Body of pancreas (tissue), 4 donors: ENCODE data around the gene CPSF2. TPM values are rescaled to one million over a fixed set of nuclear protein-coding genes. Genes with fewer than 3 reads are reported as not detected.
"Not testable (repeated sequence)": the region's sequence is repeated elsewhere in the genome, so short reads cannot be mapped to it uniquely, and the experiment has no call there.

Source experiments
- ATAC-seq: fragments of 150-250 bp; one replicate; pipeline ENCODE4 v1.9.1; 2016
- DNase-seq, 4 donors: peaks; one replicate each; pipeline ENCODE4 v3.0.0-alpha.2; 2019
- H3K27ac ChIP-seq, 4 donors: fragments of 200-600 bp; sonication (generic); 1 replicate in 3 of 4; 2 replicates in 1 of 4; pipeline versions ENCODE4 v1.5.1 to v1.6.1; 2016 to 2019; ENCODE audit warnings: mild to moderate bottlenecking in 1 of 4, mixed read lengths in 1 of 4, moderate library complexity in 1 of 4
- H3K27me3 ChIP-seq, 2 donors: fragments of 200-600 bp; sonication (generic); one replicate each; pipeline ENCODE4 v1.6.0; 2016; ENCODE audit warnings: mild to moderate bottlenecking in 1 of 2
- H3K36me3 ChIP-seq, 2 donors: fragments of 200-600 bp; sonication (generic); replicated peaks in 1 of 2; 2 replicates each; pipeline ENCODE4 v1.5.1; 2016; ENCODE audit warnings: low read depth in 2 of 2; ENCODE audit not compliant: insufficient read depth in 1 of 2
- H3K4me1 ChIP-seq: fragments of 200-600 bp; sonication (generic); one replicate; pipeline ENCODE4 v1.6.0; 2016
- H3K4me3 ChIP-seq, 2 donors: fragments of 200-600 bp; sonication (generic); 1 replicate in 1 of 2; 2 replicates in 1 of 2; pipeline ENCODE4 v1.5.1; 2016 to 2019
- H3K9me3 ChIP-seq, 3 donors: fragments of 200-600 bp; sonication (generic); 1 replicate in 2 of 3; 2 replicates in 1 of 3; pipeline ENCODE4 v1.5.1; 2016
- CTCF ChIP-seq, 7 experiments: fragments of 450-650 bp in 4 of 7; fragments of 200-600 bp in 3 of 7; sonication (generic) in 3 of 7; IDR thresholded peaks; one replicate each; pipeline ENCODE4 v1.5.1; 2016 to 2019; ENCODE audit warnings: antibody characterized with exemption in 7 of 7
- POLR2A ChIP-seq, 3 donors: fragments of 450-650 bp; IDR thresholded peaks; one replicate each; pipeline ENCODE4 v1.6.1; 2016; ENCODE audit warnings: antibody characterized with exemption in 3 of 3, mild to moderate bottlenecking in 2 of 3
- WGBS, 2 donors: methylation state at CpG; one replicate each; pipeline ENCODE4 v1.1.5; 2017; 5-methylcytosine and 5-hydroxymethylcytosine counted together
- intact Hi-C: fragments of 100-400 bp; cut with DNase I; formaldehyde crosslinking; loops from one replicate; pipeline ENCODE4 v1.15.1; 2023
- total RNA-seq, 2 donors: library from RNA; depleted of rRNA; stranded (reverse); fragments of >200 nt; gene quantifications; one replicate each; pipeline ENCODE4 v1.1.0, GENCODE V29; 2016

Gene CPSF2
- total RNA-seq, 2 donors from 2014 or later = 7.8 to 19.1 TPM

DNA sequence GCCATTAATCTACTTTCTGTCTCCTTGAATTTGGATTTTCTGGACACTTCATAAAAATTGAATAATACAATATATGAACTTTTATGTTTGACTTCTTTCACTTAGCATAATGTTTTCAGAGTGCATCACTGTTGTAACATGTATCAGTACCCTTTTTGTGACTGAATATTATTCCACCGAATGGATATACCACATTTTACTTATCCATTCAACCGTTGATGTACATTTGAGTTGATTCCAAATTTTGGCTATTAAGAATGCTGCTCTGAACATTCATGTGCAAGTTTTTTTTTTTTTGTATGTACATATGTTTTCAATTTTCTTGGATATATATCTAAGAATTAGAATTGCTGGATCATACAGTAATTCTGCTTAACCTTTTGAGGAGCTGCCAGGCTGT lies 43.2 kb downstream of the CPSF2 start:
- H3K9me3 ChIP-seq = no peaks in the 10 kb centered on the region
- ATAC-seq (no peak), DNase-seq (no peak)
- no peak overlapping the region for H3K27ac ChIP-seq
- TF ChIP-seq POLR2A (IDR thresholded peaks at IDR 0.05) (no peak), CTCF (IDR thresholded peaks at IDR 0.05) (no peak)
- WGBS, 2 donors = 98% methylated on average over 2 of the region's 2 CpGs
- no peaks in the 10 kb centered on the region for H3K27me3 ChIP-seq
- no peaks in the 10 kb centered on the region for H3K4me1 ChIP-seq
- peaks cover 0 to 14% of the 10 kb centered on the region in 2 donors for H3K36me3 ChIP-seq
- intact Hi-C loops = no loop called here
- H3K4me3 ChIP-seq = no peak overlapping the region

DNA sequence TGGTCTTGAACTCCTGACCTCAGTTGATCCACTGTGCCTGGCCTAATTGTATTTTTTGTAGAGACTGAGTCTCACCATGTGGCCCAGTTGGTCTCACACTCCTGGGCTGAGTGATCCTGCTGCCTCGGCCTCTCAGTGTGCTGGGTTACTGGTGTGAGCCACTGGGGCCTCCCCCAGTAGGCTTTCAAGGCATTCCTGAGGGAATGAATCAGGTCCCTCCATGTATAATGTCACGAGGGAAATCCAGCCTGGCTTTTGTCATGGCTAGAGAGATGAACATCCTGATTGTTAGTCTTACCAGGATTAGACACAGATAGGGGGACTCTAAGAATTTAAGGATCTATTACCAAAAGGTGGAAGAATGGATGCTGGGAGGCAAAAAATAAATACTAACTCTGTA lies 51.9 kb downstream of the CPSF2 start:
- no peaks in the 10 kb centered on the region for H3K4me1 ChIP-seq
- H3K4me3 ChIP-seq = no peak overlapping the region
- H3K36me3 ChIP-seq = no peaks in the 10 kb centered on the region
- no peak for TF ChIP-seq POLR2A (IDR thresholded peaks at IDR 0.05)
- no peak for TF ChIP-seq CTCF (IDR thresholded peaks at IDR 0.05)
- no peak overlapping the region for H3K27ac ChIP-seq
- DNase-seq = no peak
- intact Hi-C loops = no loop called here
- no peaks in the 10 kb centered on the region for H3K27me3 ChIP-seq
- 78 to 96% methylated on average over 1 to 2 of the region's 2 CpGs for WGBS, 2 donors
- no peak for ATAC-seq
- no peaks in the 10 kb centered on the region for H3K9me3 ChIP-seq

GRCh38 chr14:92175811-92176210 lies 54.0 kb downstream of the CPSF2 start:
- no peak for DNase-seq
- ATAC-seq = no peak
- intact Hi-C loops = no loop called here
- TF ChIP-seq POLR2A (IDR thresholded peaks at IDR 0.05) (no peak), CTCF (IDR thresholded peaks at IDR 0.05) (no peak)
- Histone ChIP-seq H3K4me1 (no peaks in the 10 kb centered on the region), H3K9me3 (no peaks in the 10 kb centered on the region), H3K27me3 (no peaks in the 10 kb centered on the region), H3K36me3 (no peaks in the 10 kb centered on the region), H3K27ac (no peak overlapping the region), H3K4me3 (no peak overlapping the region)
- WGBS, 2 donors = 66 to 71% methylated on average over 2 of the region's 2 CpGs

DNA sequence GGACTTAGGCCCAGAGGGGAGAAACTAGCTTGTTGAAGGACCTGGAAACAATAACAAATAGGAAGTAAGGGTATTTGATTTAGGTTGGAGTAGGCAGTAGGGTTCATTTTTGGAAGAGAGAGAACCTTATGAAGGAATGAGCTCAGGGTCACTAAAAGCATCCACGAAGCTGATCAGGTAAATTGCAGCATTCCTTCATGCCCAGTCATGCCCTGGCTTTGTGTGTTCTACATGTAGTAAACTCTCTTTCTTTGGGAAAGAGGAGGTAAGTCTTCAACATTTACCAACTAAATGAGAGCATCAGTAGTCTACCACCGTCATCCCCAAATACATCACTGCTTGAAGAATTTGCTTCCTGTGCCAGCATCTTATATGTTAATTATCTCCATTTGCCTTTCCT lies 54.7 kb downstream of the CPSF2 start:
- no peaks in the 10 kb centered on the region for H3K36me3 ChIP-seq
- no peak overlapping the region for H3K27ac ChIP-seq
- ATAC-seq (no peak), DNase-seq (no peak)
- intact Hi-C loops = no loop called here
- H3K9me3 ChIP-seq = no peaks in the 10 kb centered on the region
- no peaks in the 10 kb centered on the region for H3K27me3 ChIP-seq
- TF ChIP-seq CTCF (IDR thresholded peaks at IDR 0.05) (no peak), POLR2A (IDR thresholded peaks at IDR 0.05) (no peak)
- H3K4me1 ChIP-seq = no peaks in the 10 kb centered on the region
- 88 to 89% methylated on average over 2 of the region's 2 CpGs for WGBS, 2 donors
- H3K4me3 ChIP-seq = no peak overlapping the region

GRCh38 chr14:92179178-92179577 lies 57.4 kb downstream of the CPSF2 start:
- H3K36me3 ChIP-seq, H3K4me3 ChIP-seq, ATAC-seq, intact Hi-C loops, H3K4me1 ChIP-seq, H3K9me3 ChIP-seq, H3K27me3 ChIP-seq, DNase-seq, H3K27ac ChIP-seq: not testable (repeated sequence)
